Measurements from ENCODE around the gene ZHX3.

Gene ZHX3

DNA sequence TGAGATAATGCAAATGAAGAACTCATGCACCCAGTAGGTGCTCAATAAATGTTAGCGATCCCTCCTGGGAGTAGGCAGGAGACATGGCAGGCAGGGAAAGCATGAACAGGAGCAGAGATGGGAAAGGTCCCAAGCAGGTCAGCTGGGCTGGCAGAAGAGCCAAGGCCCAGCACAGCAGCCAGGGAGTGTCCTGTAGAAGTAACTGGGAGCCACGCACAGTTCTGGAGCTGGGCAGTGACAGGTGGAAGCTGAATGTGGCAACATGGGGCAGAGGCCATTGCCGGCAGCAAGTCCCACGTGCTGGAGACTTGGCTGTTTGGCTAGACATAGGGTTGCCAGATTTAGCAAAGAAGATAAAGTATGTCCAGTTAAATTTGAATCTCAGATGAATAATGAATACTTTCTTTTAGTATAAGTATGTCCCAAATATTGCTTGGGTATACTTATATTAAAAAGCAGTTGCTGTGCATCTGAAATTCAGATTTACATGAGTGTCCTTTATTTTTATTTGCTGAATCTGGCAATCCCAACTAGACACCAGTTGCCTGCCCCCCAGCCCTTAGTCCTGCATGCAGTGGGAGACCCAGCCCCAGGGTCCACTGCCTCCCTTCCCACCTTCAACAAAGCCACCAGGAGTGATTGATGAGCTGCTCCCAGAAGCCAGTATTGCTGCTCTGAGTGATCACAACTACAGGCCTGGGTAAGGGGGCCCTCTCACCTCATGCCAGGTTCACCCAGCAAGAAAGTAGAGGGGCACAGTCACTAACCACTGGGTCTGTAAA is 19.4 kb upstream of the ZHX3 start:
- no peak overlapping the region for H3K4me3 ChIP-seq (ENCODE audit: low read length)
- no peak for DNase-seq (ENCODE audit: low read depth)
- TF ChIP-seq, protein P1, sequence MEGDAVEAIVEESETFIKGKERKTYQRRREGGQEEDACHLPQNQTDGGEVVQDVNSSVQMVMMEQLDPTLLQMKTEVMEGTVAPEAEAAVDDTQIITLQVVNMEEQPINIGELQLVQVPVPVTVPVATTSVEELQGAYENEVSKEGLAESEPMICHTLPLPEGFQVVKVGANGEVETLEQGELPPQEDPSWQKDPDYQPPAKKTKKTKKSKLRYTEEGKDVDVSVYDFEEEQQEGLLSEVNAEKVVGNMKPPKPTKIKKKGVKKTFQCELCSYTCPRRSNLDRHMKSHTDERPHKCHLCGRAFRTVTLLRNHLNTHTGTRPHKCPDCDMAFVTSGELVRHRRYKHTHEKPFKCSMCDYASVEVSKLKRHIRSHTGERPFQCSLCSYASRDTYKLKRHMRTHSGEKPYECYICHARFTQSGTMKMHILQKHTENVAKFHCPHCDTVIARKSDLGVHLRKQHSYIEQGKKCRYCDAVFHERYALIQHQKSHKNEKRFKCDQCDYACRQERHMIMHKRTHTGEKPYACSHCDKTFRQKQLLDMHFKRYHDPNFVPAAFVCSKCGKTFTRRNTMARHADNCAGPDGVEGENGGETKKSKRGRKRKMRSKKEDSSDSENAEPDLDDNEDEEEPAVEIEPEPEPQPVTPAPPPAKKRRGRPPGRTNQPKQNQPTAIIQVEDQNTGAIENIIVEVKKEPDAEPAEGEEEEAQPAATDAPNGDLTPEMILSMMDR (IDR thresholded peaks at IDR 0.05; ENCODE audit: insufficient read depth, low read depth, low read length, missing control alignments), result no peak

DNA sequence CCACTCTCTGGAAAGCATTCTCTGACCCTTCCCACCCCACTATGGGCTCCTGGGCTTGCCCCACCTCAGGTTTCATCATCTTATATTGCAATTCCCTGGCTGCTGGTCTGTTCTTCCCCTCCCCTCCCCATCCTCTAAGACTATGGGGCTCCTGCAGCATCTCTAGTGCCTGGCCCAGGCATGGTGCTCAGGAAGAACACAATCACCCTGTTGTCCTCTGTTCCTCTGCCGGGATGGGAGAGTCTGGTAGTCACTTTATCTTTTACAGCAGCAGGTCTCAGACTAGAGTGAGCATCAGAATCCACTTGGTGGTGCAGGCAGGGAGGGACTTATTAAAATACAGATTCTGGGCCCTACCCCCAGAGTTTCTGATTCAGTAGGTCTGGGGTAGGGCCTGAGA is 18.1 kb upstream of the ZHX3 start:
- no peak overlapping the region for H3K4me3 ChIP-seq (ENCODE audit: low read length)
- DNase-seq (ENCODE audit: low read depth), result no peak
- TF ChIP-seq, protein P1 (IDR thresholded peaks at IDR 0.05; ENCODE audit: insufficient read depth, low read depth, low read length, missing control alignments), result no peak

DNA sequence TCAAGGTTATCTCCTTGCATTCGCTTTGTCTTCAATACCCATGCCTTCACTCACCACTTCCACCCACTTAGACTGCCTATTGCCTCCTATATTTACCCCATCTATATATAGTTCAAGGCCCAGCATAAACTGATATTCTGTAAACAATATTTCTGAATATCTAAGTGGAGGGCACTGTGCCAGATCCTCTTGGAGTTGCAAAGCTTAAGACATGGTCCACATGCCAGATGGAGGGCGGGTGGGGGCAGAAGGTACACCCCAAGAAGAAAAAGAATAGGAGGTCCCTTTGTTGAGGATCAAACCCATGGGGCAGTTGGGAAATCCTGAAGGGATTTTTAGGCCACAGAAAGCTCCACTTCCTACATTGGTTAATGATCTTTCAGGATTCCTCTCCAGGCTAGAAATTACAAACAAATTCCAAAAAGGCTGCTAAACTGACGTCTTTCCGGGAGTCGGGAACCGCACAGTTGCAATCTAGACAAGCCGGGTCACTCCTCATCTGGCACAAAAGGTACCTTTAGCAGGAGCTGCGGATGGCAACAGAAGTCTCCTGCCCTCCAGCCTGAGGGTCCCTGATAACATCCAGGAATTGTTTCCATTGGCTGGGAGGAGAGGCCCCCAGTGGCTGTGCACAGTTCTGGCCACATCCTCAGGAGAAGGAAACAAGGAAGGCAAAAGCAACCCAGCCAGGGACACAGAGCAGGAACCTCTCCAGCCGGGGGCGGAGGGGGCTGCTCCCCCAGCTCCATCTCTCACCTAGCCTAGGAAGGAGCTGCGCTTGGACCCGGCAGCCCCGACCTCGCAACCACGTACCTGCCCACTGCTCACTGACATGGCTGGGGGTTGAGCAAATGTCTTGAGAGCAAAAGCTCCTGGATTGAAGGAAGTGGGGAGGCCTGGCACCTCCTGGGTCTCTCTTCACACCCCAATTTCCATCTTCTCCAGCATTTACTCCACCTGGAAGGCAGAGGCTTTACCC is 17.2 kb upstream of the ZHX3 start:
- TF ChIP-seq, protein P1 (IDR thresholded peaks at IDR 0.05; ENCODE audit: insufficient read depth, low read depth, low read length, missing control alignments), result no peak
- DNase-seq (ENCODE audit: low read depth), result no peak
- H3K4me3 ChIP-seq (ENCODE audit: low read length), result no peak overlapping the region

DNA sequence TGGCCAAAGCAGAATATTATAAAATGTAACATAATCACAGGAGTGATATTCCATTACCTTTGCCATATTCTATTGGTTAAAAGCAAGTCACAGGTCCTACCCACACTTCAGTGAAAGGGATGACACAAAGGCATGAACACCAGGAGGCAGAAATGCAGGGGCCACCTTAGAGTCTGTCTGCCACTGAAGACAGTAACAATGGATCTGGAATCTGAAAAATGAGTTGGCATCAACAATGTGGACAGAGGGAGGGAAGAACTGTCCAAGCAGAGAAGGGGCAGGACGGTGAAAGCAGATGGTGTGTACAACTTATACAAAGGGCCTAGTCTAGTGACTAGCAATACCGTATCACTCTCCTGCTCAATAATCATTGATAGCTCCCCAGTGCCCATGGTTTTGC is 16.5 kb upstream of the ZHX3 start:
- TF ChIP-seq, protein P1 (IDR thresholded peaks at IDR 0.05; ENCODE audit: insufficient read depth, low read depth, low read length, missing control alignments), result no peak
- no peak for DNase-seq (ENCODE audit: low read depth)
- H3K4me3 ChIP-seq (ENCODE audit: low read length), result no peak overlapping the region

DNA sequence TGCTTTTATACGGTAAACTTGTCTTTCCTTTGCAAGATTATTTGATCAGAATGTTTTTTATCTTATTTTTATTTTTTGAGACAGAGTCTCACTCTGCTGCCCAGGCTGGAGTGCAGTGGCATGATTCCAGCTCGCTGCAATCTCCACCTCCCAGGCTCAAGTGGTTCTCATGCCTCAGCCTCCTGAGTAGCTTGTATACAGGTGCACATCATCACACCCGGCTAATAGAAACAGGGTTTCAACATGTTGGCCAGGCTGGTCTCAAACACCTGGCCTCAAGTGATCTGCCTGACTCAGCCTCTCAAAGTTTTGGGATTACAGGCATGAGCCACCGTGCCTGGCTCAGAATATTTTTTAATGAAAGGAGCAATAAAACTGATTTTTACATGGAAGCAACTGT is 14.2 kb upstream of the ZHX3 start:
- H3K4me3 ChIP-seq (ENCODE audit: low read length), result no peak overlapping the region
- no peak for DNase-seq (ENCODE audit: low read depth)
- TF ChIP-seq, protein P1 (IDR thresholded peaks at IDR 0.05; ENCODE audit: insufficient read depth, low read depth, low read length, missing control alignments), result no peak

DNA sequence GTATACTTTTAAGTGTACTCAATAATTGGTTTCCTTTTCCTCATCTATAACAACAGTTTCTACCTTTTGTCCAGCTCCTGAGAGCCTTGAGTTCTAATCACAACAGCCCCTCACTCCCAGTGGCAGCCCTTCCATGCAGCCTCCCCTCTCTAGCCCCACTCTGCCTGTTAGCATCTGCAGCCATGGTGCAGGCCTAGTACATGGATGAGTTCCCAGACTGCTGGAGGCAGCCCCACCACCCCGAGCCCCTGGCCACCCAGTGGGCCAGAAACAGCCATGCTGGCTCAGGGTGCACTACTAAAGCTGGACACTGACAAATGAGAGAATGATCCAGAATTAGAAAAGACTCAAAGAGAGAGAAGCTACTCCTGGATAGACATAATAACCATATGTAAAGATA is 13.4 kb upstream of the ZHX3 start:
- H3K4me3 ChIP-seq (ENCODE audit: low read length), result no peak overlapping the region
- TF ChIP-seq, protein P1 (IDR thresholded peaks at IDR 0.05; ENCODE audit: insufficient read depth, low read depth, low read length, missing control alignments), result no peak
- DNase-seq (ENCODE audit: low read depth), result no peak

Measured in epithelial cell of esophagus (primary cell).